Measurements from ENCODE around the gene SLC35F1.

SLC35F1 gene

DNA sequence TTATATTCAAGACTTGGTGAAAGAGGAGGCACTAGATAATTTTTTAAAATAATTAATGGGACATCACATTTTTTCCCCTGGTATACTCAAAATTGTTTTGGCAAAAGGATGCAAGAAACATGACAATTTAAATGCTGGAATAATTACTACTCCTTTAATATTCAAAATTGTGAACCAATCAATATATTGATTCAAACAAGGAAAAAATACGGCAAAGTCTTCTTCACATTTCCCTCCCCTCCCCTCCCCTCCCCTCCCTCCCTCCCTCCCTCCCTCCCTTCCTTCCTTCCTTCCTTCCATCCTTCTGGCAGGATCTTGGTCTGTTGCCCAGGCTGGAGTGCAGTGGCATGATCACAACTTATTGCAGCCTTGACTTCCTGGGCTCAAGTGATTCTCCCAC is 4.1 kb downstream of the SLC35F1 start:
- Mint-ChIP-seq H3K4me3 (no peak overlapping the region), H3K27ac (ENCODE audit: low read depth) (no peak overlapping the region), H3K27me3 (peaks cover 37% of the 10 kb centered on the region), H3K36me3 (ENCODE audit: insufficient read depth) (no peaks in the 10 kb centered on the region), H3K4me1 (peaks cover 6% of the 10 kb centered on the region), H3K9me3 (no peaks in the 10 kb centered on the region)
- ATAC-seq (replicated peaks; ENCODE audit: extremely low read depth, poor library complexity, severe bottlenecking) (no peak), DNase-seq (ENCODE audit: low spot score in 2 of 2) (no peak)

DNA sequence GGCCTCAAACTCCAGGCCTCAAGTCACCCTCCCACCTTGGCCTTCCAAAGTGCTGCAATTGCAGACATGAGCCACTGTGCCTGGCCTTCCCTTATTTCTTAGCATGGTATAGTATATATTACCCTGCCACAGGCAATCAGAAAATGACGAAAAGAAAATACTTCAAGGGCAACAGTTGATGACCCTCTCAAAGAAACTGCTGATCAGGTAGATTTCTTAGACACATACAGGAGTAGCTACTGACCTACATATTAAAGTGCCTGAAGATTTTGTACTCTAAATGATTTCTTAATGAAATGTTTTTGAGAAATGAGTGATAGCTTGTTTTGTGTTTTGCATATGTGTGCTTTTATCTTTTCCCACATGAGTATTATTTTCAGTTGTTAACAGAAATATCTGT is 4.6 kb downstream of the SLC35F1 start:
- ATAC-seq (replicated peaks; ENCODE audit: extremely low read depth, poor library complexity, severe bottlenecking): no peak
- Mint-ChIP-seq H3K4me1 (peaks cover 3% of the 10 kb centered on the region), H3K36me3 (ENCODE audit: insufficient read depth) (no peaks in the 10 kb centered on the region), H3K9me3 (no peaks in the 10 kb centered on the region), H3K27me3 (peaks cover 32% of the 10 kb centered on the region), H3K4me3 (no peak overlapping the region), H3K27ac (ENCODE audit: low read depth) (no peak overlapping the region)
- no peak for DNase-seq (ENCODE audit: low spot score in 2 of 2)

- H3K4me1 Mint-ChIP-seq: no peaks in the 10 kb centered on the region
- H3K9me3 Mint-ChIP-seq: no peaks in the 10 kb centered on the region
- no peaks in the 10 kb centered on the region for H3K36me3 Mint-ChIP-seq (ENCODE audit: insufficient read depth)
- DNase-seq (ENCODE audit: low spot score in 2 of 2) (no peak), ATAC-seq (replicated peaks; ENCODE audit: extremely low read depth, poor library complexity, severe bottlenecking) (no peak)
- no peak overlapping the region for H3K27ac Mint-ChIP-seq (ENCODE audit: low read depth)
- H3K27me3 Mint-ChIP-seq: peaks cover 8% of the 10 kb centered on the region
- H3K4me3 Mint-ChIP-seq: no peak overlapping the region
Measured at GRCh38 chr6:117915846-117916245, 8.8 kb downstream of the SLC35F1 start.

DNA sequence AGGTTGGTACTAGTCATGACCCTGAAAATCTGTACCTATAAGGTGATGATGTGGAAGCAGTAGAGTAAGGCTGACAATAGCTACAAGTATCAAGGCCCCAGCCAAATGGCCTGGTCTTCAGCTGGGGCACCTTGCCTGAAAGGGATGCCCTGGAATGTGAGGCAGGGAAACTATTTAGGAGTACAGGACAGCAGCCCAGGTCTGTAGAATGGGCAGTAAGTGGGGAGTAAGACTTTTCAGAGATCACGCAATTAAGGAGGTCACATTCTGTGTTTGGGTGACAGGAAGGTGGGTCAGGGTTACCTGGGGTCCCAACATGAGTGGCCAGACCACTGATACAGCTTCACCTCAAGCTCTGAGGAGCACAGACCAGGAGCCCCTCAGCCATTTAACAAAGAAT is 9.4 kb downstream of the SLC35F1 start:
- H3K36me3 Mint-ChIP-seq (ENCODE audit: insufficient read depth): no peaks in the 10 kb centered on the region
- H3K27ac Mint-ChIP-seq (ENCODE audit: low read depth): no peak overlapping the region
- no peak for DNase-seq (ENCODE audit: low spot score in 2 of 2)
- ATAC-seq (replicated peaks; ENCODE audit: extremely low read depth, poor library complexity, severe bottlenecking): no peak
- H3K27me3 Mint-ChIP-seq: peaks cover 10% of the 10 kb centered on the region
- H3K4me3 Mint-ChIP-seq: no peak overlapping the region
- no peaks in the 10 kb centered on the region for H3K9me3 Mint-ChIP-seq
- H3K4me1 Mint-ChIP-seq: no peaks in the 10 kb centered on the region

GRCh38 chr6:117917176-117917575 is 10.1 kb downstream of the SLC35F1 start:
- H3K36me3 Mint-ChIP-seq (ENCODE audit: insufficient read depth): no peaks in the 10 kb centered on the region
- peaks cover 15% of the 10 kb centered on the region for H3K27me3 Mint-ChIP-seq
- no peak overlapping the region for H3K4me3 Mint-ChIP-seq
- H3K9me3 Mint-ChIP-seq: no peaks in the 10 kb centered on the region
- no peak for ATAC-seq (replicated peaks; ENCODE audit: extremely low read depth, poor library complexity, severe bottlenecking)
- H3K4me1 Mint-ChIP-seq: no peaks in the 10 kb centered on the region
- DNase-seq (ENCODE audit: low spot score in 2 of 2): no peak
- H3K27ac Mint-ChIP-seq (ENCODE audit: low read depth): no peak overlapping the region

GRCh38 chr6:117918454-117918853 is 11.4 kb downstream of the SLC35F1 start:
- no peak overlapping the region for H3K27ac Mint-ChIP-seq (ENCODE audit: low read depth)
- H3K4me1 Mint-ChIP-seq: no peaks in the 10 kb centered on the region
- ATAC-seq (replicated peaks; ENCODE audit: extremely low read depth, poor library complexity, severe bottlenecking) (no peak), DNase-seq (ENCODE audit: low spot score in 2 of 2) (no peak)
- H3K36me3 Mint-ChIP-seq (ENCODE audit: insufficient read depth): no peaks in the 10 kb centered on the region
- peaks cover 15% of the 10 kb centered on the region for H3K27me3 Mint-ChIP-seq
- no peaks in the 10 kb centered on the region for H3K9me3 Mint-ChIP-seq
- no peak overlapping the region for H3K4me3 Mint-ChIP-seq

DNA sequence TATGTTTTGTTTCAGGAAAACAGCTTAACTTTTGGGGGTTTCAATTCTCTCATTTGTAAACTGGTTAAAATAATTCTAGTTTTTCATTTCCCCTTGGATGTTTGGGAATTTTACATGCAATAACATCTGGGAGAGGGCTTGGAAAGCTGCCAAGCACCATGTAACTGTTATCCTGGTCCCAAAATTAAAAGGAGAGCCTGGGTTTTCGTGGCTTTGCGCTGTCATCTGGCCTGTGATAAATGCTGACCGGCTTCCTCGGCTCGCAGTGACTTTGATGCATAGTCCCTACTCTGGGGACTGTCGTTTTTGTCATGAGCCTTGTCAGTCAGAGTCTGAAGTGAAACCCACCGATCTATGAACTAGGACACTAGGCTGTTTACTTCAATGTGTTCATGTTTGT is 12.2 kb downstream of the SLC35F1 start:
- Mint-ChIP-seq H3K9me3 (no peaks in the 10 kb centered on the region), H3K27ac (ENCODE audit: low read depth) (no peak overlapping the region), H3K27me3 (peaks cover 15% of the 10 kb centered on the region), H3K4me1 (no peaks in the 10 kb centered on the region), H3K4me3 (no peak overlapping the region), H3K36me3 (ENCODE audit: insufficient read depth) (no peaks in the 10 kb centered on the region)
- no peak for DNase-seq (ENCODE audit: low spot score in 2 of 2)
- no peak for ATAC-seq (replicated peaks; ENCODE audit: extremely low read depth, poor library complexity, severe bottlenecking)

- peaks cover 15% of the 10 kb centered on the region for H3K27me3 Mint-ChIP-seq
- H3K4me3 Mint-ChIP-seq: no peak overlapping the region
- ATAC-seq (replicated peaks; ENCODE audit: extremely low read depth, poor library complexity, severe bottlenecking): no peak
- H3K4me1 Mint-ChIP-seq: no peaks in the 10 kb centered on the region
- H3K9me3 Mint-ChIP-seq: no peaks in the 10 kb centered on the region
- no peak overlapping the region for H3K27ac Mint-ChIP-seq (ENCODE audit: low read depth)
- H3K36me3 Mint-ChIP-seq (ENCODE audit: insufficient read depth): no peaks in the 10 kb centered on the region
- DNase-seq (ENCODE audit: low spot score in 2 of 2): no peak
Measured at GRCh38 chr6:117919775-117920729, 13.0 kb downstream of the SLC35F1 start.

GRCh38 chr6:117924690-117925089 is 17.6 kb downstream of the SLC35F1 start:
- H3K4me1 Mint-ChIP-seq: no peaks in the 10 kb centered on the region
- H3K27ac Mint-ChIP-seq (ENCODE audit: low read depth): no peak overlapping the region

DNA sequence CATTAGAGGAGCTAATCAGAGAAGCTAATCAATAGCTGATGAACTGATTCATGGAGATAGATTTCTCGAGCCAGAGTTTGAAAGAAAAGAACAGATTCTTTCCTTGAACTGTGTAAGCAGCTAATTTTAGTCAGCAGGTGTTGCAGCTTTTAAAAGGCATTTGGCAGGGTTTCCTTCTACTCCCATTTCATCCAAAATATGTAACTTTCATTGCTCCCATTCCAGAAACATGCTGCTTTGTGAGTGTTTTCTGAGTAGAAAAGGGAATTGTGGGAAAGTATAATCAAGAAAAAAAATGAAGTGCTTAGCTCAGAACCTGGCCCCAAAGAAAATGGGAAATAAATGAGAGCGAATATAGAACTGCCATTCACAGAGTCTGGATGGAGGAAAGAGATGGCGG is 20.8 kb downstream of the SLC35F1 start:
- H3K36me3 Mint-ChIP-seq (ENCODE audit: insufficient read depth): no peaks in the 10 kb centered on the region
- no peak overlapping the region for H3K4me3 Mint-ChIP-seq
- no peak overlapping the region for H3K27ac Mint-ChIP-seq (ENCODE audit: low read depth)
- no peaks in the 10 kb centered on the region for H3K4me1 Mint-ChIP-seq
- ATAC-seq (replicated peaks; ENCODE audit: extremely low read depth, poor library complexity, severe bottlenecking) (no peak), DNase-seq (ENCODE audit: low spot score in 2 of 2) (no peak)
- peaks cover 11% of the 10 kb centered on the region for H3K9me3 Mint-ChIP-seq
- H3K27me3 Mint-ChIP-seq: peaks cover 11% of the 10 kb centered on the region

More at GRCh38 chr6:117924690-117925089, 17.6 kb downstream of the SLC35F1 start:
- H3K36me3 Mint-ChIP-seq (ENCODE audit: insufficient read depth): no peaks in the 10 kb centered on the region
- peaks cover 11% of the 10 kb centered on the region for H3K9me3 Mint-ChIP-seq
- no peak for ATAC-seq (replicated peaks; ENCODE audit: extremely low read depth, poor library complexity, severe bottlenecking)
- H3K27me3 Mint-ChIP-seq: peaks cover 26% of the 10 kb centered on the region
- H3K4me3 Mint-ChIP-seq: no peak overlapping the region
- no peak for DNase-seq (ENCODE audit: low spot score in 2 of 2)

DNA sequence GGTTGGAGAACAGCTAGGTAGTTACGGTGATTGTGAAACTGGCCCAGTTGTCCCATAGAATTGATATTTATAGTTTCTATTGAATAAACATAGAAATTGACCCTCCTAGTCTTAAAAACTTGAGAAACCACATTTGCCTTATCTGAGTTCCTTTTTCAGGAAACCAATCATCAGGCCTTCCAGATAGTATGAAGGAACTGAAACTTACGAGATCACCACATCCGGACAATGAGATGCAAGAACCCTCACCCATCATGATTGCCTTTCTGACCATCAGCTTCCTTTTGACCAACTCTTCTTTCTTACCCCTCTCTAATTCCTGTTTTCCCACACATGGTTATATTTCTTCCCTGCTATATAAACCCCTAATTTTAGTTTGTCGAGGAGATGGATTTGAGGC is 21.8 kb downstream of the SLC35F1 start:
- Mint-ChIP-seq H3K27ac (ENCODE audit: low read depth) (no peak overlapping the region), H3K4me3 (no peak overlapping the region), H3K9me3 (peaks cover 11% of the 10 kb centered on the region), H3K36me3 (ENCODE audit: insufficient read depth) (no peaks in the 10 kb centered on the region), H3K4me1 (no peaks in the 10 kb centered on the region), H3K27me3 (peaks cover 11% of the 10 kb centered on the region)
- no peak for DNase-seq (ENCODE audit: low spot score in 2 of 2)
- ATAC-seq (replicated peaks; ENCODE audit: extremely low read depth, poor library complexity, severe bottlenecking): no peak

- H3K9me3 Mint-ChIP-seq: peaks cover 11% of the 10 kb centered on the region
- DNase-seq (ENCODE audit: low spot score in 2 of 2) (no peak), ATAC-seq (replicated peaks; ENCODE audit: extremely low read depth, poor library complexity, severe bottlenecking) (no peak)
- H3K4me3 Mint-ChIP-seq: no peak overlapping the region
- no peaks in the 10 kb centered on the region for H3K36me3 Mint-ChIP-seq (ENCODE audit: insufficient read depth)
- H3K27me3 Mint-ChIP-seq: peaks cover 11% of the 10 kb centered on the region
- no peak overlapping the region for H3K27ac Mint-ChIP-seq (ENCODE audit: low read depth)
- no peaks in the 10 kb centered on the region for H3K4me1 Mint-ChIP-seq
Measured at GRCh38 chr6:117929501-117929900, 22.4 kb downstream of the SLC35F1 start.

GRCh38 chr6:117930645-117931044 is 23.6 kb downstream of the SLC35F1 start:
- Mint-ChIP-seq H3K9me3 (peaks cover 11% of the 10 kb centered on the region), H3K27ac (ENCODE audit: low read depth) (no peak overlapping the region), H3K4me3 (no peak overlapping the region), H3K4me1 (no peaks in the 10 kb centered on the region), H3K27me3 (peaks cover 11% of the 10 kb centered on the region), H3K36me3 (ENCODE audit: insufficient read depth) (no peaks in the 10 kb centered on the region)
- ATAC-seq (replicated peaks; ENCODE audit: extremely low read depth, poor library complexity, severe bottlenecking) (no peak), DNase-seq (ENCODE audit: low spot score in 2 of 2) (no peak)
